Stomach (tissue), 9 donors: ENCODE data around the gene CFAP299. TPM values are rescaled to one million over a fixed set of nuclear protein-coding genes. Genes with fewer than 3 reads are reported as not detected.

Experiments
- DNase-seq, 2 donors: peaks; one replicate each; pipeline versions ENCODE4 v3.0.0 to v3.0.0-alpha.2; 2013 to 2019
- H3K27ac ChIP-seq, 5 donors: fragments of 200-600 bp in 4 of 5; sonication (generic) in 4 of 5; one replicate each; pipeline ENCODE4 v1.5.1; 2013 to 2019; ENCODE audit warnings: mild to moderate bottlenecking in 1 of 5, moderate library complexity in 1 of 5
- H3K27me3 ChIP-seq, 3 donors: fragments of 200-600 bp; sonication (generic); one replicate each; pipeline ENCODE4 v1.5.1; 2017 to 2019; ENCODE audit warnings: mixed run types in 1 of 3
- H3K36me3 ChIP-seq, 4 donors: fragments of 200-600 bp; sonication (generic); 1 replicate in 3 of 4; 2 replicates in 1 of 4; pipeline ENCODE4 v1.5.1; 2016 to 2019
- H3K4me1 ChIP-seq, 4 donors: fragments of 200-600 bp; sonication (generic); one replicate each; pipeline ENCODE4 v1.5.1; 2016 to 2019
- H3K4me3 ChIP-seq, 4 donors: fragments of 200-600 bp; sonication (generic) in 3 of 4; one replicate each; pipeline ENCODE4 v1.5.1; 2016 to 2019; ENCODE audit warnings: mild to moderate bottlenecking in 1 of 4
- H3K9me3 ChIP-seq, 4 donors: fragments of 200-600 bp; sonication (generic); one replicate each; pipeline ENCODE4 v1.5.1; 2016 to 2019
- EP300 ChIP-seq: sonication (generic); formaldehyde crosslinking; IDR thresholded peaks from one replicate; pipeline ENCODE4 v1.6.1; 2017; ENCODE audit warnings: antibody characterized with exemption
- POLR2A ChIP-seq, 4 donors: fragments of 450-650 bp; IDR thresholded peaks; one replicate each; pipeline ENCODE4 v1.6.1; 2016; ENCODE audit warnings: antibody characterized with exemption in 4 of 4, control low read depth in 2 of 4, mild to moderate bottlenecking in 1 of 4, moderate library complexity in 1 of 4
- POLR2AphosphoS5 ChIP-seq, 3 donors: sonication (generic); formaldehyde crosslinking; IDR thresholded peaks; one replicate each; pipeline ENCODE4 v1.6.1; 2016; ENCODE audit warnings: antibody characterized with exemption in 3 of 3
- WGBS, 5 donors: extraction: QIAGEN DNeasy Blood & Tissue Kit in 3 of 5; methylation state at CpG; one replicate each; pipeline versions ENCODE4 v1.1.5 to v1.1.7; 2013 to 2018; 5-methylcytosine and 5-hydroxymethylcytosine counted together
- intact Hi-C: fragments of 100-400 bp; cut with DNase I; formaldehyde crosslinking; loops from one replicate; pipeline ENCODE4 v1.15.1; 2023; ENCODE audit warnings: low total_unique reads
- polyA plus RNA-seq, 3 donors: library from polyadenylated mRNA; stranded (reverse); fragments of 200-250 nt; gene quantifications; one replicate each; pipeline ENCODE4 v1.2.3, GENCODE V29; 2013
- total RNA-seq, 5 donors: library from RNA; depleted of rRNA; stranded (reverse); fragments of >200 nt; gene quantifications; one replicate each; pipeline versions ENCODE4 v1.1.0 to v1.2.3, GENCODE V29; 2014 to 2016
- TF ChIP-seq, protein P1 (sequence below), 7 experiments: fragments of 450-650 bp in 4 of 7; fragments of 200-600 bp in 3 of 7; sonication (generic) in 3 of 7; IDR thresholded peaks; one replicate each; pipeline ENCODE4 v1.5.1; 2016 to 2019; ENCODE audit warnings: antibody characterized with exemption in 7 of 7, control low read depth in 2 of 7, mild to moderate bottlenecking in 1 of 7
- donor health status: healthy with polysubstance abuse.
- donor health status: Bipolar disorder and iron deficiency.
- donor health status: healthy.

The CFAP299 gene
- total and polyA plus RNA-seq, 8 donors, result 0.73 TPM; not detected in 7

DNA sequence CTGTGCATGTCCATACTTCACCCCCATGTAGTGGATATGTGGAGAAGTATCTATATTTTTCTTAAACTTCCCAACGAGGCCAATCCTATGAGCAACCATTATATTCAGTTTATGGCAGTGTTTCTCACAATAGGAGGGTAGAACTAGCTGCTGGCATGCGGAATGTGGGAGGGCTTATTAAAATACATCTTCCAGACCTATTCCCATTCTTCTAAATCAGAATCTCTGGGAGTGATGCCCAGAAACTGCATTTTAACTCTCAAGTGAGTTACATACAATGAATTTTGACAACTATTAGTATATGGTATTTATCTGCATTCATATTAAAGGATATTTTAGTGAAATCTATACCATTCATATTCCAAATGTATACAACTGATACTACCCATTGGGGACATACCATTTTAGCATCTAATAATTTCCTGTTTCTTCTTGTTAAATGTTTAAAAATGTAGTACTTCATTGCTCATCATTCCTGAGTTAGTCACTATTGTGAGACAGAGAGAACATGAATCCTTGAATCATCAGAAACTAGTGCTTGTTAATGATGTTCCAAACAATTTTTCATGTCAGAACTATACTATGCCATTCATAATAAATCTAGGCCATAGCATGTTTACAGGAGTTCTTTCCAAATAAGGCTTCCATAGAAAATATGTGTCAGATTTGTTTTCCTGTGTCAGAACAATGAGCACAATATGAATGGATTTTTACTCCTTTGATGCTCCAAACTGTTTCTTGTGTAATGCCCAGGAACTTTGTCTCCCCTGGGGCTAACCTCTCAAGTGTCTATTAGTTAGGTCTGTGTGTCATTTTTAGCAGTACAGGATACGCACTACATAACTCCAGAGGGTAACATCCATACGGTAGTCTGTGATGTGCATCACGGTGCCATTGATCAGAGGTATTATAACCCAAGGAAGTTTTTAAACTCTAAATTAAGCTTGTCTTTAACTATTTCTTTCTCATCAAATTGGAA lies 496.1 kb downstream of the CFAP299 start:
- no peak overlapping the region for H3K27ac ChIP-seq
- TF ChIP-seq POLR2A (IDR thresholded peaks at IDR 0.05), result no peak
- no peak for TF ChIP-seq EP300
- no peak for TF ChIP-seq POLR2AphosphoS5 (IDR thresholded peaks at IDR 0.05)
- TF ChIP-seq, protein P1, sequence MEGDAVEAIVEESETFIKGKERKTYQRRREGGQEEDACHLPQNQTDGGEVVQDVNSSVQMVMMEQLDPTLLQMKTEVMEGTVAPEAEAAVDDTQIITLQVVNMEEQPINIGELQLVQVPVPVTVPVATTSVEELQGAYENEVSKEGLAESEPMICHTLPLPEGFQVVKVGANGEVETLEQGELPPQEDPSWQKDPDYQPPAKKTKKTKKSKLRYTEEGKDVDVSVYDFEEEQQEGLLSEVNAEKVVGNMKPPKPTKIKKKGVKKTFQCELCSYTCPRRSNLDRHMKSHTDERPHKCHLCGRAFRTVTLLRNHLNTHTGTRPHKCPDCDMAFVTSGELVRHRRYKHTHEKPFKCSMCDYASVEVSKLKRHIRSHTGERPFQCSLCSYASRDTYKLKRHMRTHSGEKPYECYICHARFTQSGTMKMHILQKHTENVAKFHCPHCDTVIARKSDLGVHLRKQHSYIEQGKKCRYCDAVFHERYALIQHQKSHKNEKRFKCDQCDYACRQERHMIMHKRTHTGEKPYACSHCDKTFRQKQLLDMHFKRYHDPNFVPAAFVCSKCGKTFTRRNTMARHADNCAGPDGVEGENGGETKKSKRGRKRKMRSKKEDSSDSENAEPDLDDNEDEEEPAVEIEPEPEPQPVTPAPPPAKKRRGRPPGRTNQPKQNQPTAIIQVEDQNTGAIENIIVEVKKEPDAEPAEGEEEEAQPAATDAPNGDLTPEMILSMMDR (IDR thresholded peaks at IDR 0.05), result no peak
- H3K9me3 ChIP-seq, result peaks cover 0 to 4% (median 0%) of the 10 kb centered on the region in 4 donors
- H3K4me1 ChIP-seq, result no peaks in the 10 kb centered on the region
- 66 to 83% (median 80%) methylated on average over 5 of the region's 5 CpGs for WGBS, 5 donors
- no peaks in the 10 kb centered on the region for H3K27me3 ChIP-seq
- no peaks in the 10 kb centered on the region for H3K36me3 ChIP-seq
- H3K4me3 ChIP-seq, result no peak overlapping the region
- DNase-seq, result no peak
- intact Hi-C loops, result no loop called here

DNA sequence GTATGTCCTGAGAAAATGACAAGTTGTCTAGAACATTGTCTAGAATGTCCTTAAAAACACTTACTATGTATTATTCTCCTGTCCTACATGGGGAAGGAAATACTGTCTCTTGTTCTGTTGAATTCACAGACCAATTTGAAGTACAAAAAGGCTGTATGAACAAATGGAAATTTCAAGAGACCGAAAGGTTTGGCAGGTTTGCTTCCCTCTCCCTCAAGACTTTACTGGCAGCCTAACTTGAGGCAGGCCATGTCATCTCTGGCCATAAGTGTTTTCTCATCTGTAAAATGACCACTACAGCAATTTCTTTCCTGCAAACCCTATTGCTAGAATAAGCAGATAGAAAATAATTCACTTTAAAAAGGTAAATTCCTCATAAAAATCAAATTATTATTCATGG lies 503.8 kb downstream of the CFAP299 start:
- Histone ChIP-seq H3K4me1 (no peaks in the 10 kb centered on the region), H3K4me3 (no peak overlapping the region), H3K27ac (no peak overlapping the region), H3K36me3 (no peaks in the 10 kb centered on the region), H3K9me3 (peaks cover 0 to 7% (median 0%) of the 10 kb centered on the region in 4 donors), H3K27me3 (no peaks in the 10 kb centered on the region)
- DNase-seq, result peak in 1 of 2 donors; percentile 5
- TF ChIP-seq POLR2A (IDR thresholded peaks at IDR 0.05) (no peak), EP300 (no peak), POLR2AphosphoS5 (IDR thresholded peaks at IDR 0.05) (no peak)
- TF ChIP-seq, protein P1 (IDR thresholded peaks at IDR 0.05), result no peak
- intact Hi-C loops, result no loop called here
- WGBS, 5 donors, result 89 to 100% (median 93%) methylated on average over 1 of the region's 1 CpG

DNA sequence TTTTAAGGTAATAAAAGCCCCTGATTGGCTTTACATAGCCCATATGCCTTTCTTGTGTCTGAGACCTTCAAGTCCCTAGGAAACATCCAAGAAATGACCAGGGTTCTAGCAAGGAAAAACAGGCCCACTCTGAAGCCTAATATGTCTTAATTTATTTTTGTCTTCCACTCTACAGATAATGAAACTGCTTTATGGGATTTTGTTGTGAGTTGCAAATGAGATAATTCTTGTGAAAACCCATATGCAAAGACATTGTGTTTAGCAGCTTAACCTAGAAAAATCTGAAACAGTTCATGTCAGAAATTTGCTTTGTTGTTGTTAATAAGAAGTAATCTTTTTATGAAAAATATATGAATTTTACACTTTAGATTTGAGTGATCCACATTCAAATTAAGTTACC lies 504.3 kb downstream of the CFAP299 start:
- no peaks in the 10 kb centered on the region for H3K36me3 ChIP-seq
- H3K9me3 ChIP-seq, result peaks cover 0 to 7% (median 0%) of the 10 kb centered on the region in 4 donors
- H3K4me1 ChIP-seq, result no peaks in the 10 kb centered on the region
- H3K27ac ChIP-seq, result no peak overlapping the region
- no peak for TF ChIP-seq EP300
- TF ChIP-seq, protein P1 (IDR thresholded peaks at IDR 0.05), result no peak
- TF ChIP-seq POLR2A (IDR thresholded peaks at IDR 0.05), result no peak
- no peak for TF ChIP-seq POLR2AphosphoS5 (IDR thresholded peaks at IDR 0.05)
- H3K27me3 ChIP-seq, result no peaks in the 10 kb centered on the region
- no peak for DNase-seq
- intact Hi-C loops, result no loop called here
- no peak overlapping the region for H3K4me3 ChIP-seq

DNA sequence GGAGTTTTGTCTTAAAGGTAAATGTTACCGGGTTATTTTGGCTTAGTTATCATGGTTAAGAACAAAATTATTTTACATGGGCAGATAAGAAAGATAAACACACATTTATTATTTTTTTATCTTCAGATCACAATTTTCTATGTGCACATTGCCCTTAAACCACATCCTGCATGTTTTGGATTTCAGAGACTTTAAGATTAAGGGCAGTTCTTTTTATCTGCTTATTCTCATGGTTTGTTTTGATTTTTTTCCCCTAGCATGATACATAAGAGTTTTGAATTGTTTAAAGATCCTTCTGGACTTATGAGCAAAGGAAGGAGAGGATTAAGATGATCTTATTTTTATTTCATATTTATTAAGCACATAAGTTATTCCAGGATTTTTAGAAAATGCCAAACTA lies 504.9 kb downstream of the CFAP299 start:
- WGBS, 5 donors, result 14 to 31% (median 18%) methylated on average over 1 of the region's 1 CpG
- Histone ChIP-seq H3K27ac (no peak overlapping the region), H3K36me3 (no peaks in the 10 kb centered on the region), H3K27me3 (no peaks in the 10 kb centered on the region), H3K9me3 (peaks cover 0 to 11% (median 0%) of the 10 kb centered on the region in 4 donors), H3K4me1 (no peaks in the 10 kb centered on the region), H3K4me3 (no peak overlapping the region)
- no peak for TF ChIP-seq POLR2A (IDR thresholded peaks at IDR 0.05)
- no peak for TF ChIP-seq EP300
- TF ChIP-seq, protein P1 (IDR thresholded peaks at IDR 0.05), result no peak
- no peak for TF ChIP-seq POLR2AphosphoS5 (IDR thresholded peaks at IDR 0.05)
- intact Hi-C loops, result no loop called here
- no peak for DNase-seq
